K562 (cell line): ENCODE measurements around the gene NISCH.

Source experiments
- GATAD2A ChIP-seq: fragments of 450-650 bp; IDR thresholded peaks from 2 replicates; pipeline ENCODE4 v1.6.1; 2017
- MTF1 ChIP-seq: fragments of 250-450 bp; sonication (Bioruptor Pico); IDR thresholded peaks from 2 replicates; pipeline ENCODE4 v1.9.0; 2021; ENCODE audit warnings: moderate library complexity, mild to moderate bottlenecking, inconsistent platforms, borderline replicate concordance
- NFYB ChIP-seq: IDR thresholded peaks from 2 replicates; pipeline ENCODE4 v1.6.1; 2011; ENCODE audit warnings: mild to moderate bottlenecking, moderate library complexity; ENCODE audit not compliant: insufficient read length; ENCODE audit errors: extremely low read depth
- POLR2AphosphoS5 ChIP-seq: IDR thresholded peaks from 2 replicates; pipeline ENCODE4 v1.6.1; 2011; ENCODE audit warnings: mild to moderate bottlenecking, low read depth, low read length, moderate library complexity; ENCODE audit not compliant: control insufficient read depth, insufficient read depth
- ZNF274 ChIP-seq: IDR thresholded peaks from 2 replicates; pipeline ENCODE4 v1.6.1; 2011; ENCODE audit warnings: low read depth, mild to moderate bottlenecking, low read length, moderate library complexity, borderline replicate concordance
- TF ChIP-seq, protein P1 (sequence below): sonication (generic); formaldehyde crosslinking; IDR thresholded peaks from 2 replicates; pipeline ENCODE4 v1.8.1; 2023; ENCODE audit warnings: mild to moderate bottlenecking, missing genetic modification reagents
- TF ChIP-seq, protein P2 (sequence below), 2 experiments: fragments of 450-650 bp; IDR thresholded peaks; 2 replicates each; pipeline ENCODE4 v1.6.1; 2016; ENCODE audit warnings: mild to moderate bottlenecking in 2 of 2, borderline replicate concordance in 1 of 2, low read depth in 1 of 2, moderate library complexity in 1 of 2
- TF ChIP-seq, protein P3 (sequence below): sonication (generic); formaldehyde crosslinking; IDR thresholded peaks from 2 replicates; pipeline ENCODE4 v1.8.1; 2022; ENCODE audit warnings: missing genetic modification reagents

DNA sequence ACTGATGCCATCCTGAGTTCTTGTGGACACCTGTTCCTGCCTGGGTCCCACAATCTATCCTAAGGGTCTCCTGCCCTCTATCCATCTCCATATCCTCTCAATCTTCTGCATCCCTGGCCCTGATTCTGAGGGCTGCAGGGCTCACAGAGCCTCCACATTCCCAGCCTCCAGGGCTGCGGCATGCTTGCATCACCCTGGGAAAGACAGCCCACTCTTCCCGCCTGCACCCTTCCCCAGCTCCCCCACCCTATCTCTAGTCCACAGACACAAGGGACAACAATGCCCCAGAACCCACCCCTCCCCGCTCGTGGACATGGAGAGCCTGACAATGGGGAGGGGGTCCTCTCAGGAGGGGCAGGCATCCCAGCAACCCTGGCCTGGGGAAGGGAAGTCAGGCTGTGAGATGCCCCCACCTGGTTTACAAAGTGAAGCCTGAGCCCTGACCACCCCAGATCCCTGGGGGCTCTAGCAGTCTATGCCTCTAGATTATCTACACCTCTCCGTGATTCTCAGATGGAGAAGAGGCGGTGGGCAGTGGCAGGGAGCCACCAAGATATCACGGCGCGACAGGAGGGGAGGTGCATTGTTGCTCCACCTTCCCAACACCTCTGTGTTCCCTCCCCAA, 20.8 kb upstream of the NISCH start:
- TF ChIP-seq, protein P1, sequence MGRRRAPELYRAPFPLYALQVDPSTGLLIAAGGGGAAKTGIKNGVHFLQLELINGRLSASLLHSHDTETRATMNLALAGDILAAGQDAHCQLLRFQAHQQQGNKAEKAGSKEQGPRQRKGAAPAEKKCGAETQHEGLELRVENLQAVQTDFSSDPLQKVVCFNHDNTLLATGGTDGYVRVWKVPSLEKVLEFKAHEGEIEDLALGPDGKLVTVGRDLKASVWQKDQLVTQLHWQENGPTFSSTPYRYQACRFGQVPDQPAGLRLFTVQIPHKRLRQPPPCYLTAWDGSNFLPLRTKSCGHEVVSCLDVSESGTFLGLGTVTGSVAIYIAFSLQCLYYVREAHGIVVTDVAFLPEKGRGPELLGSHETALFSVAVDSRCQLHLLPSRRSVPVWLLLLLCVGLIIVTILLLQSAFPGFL: no peak
- TF ChIP-seq, protein P2, sequence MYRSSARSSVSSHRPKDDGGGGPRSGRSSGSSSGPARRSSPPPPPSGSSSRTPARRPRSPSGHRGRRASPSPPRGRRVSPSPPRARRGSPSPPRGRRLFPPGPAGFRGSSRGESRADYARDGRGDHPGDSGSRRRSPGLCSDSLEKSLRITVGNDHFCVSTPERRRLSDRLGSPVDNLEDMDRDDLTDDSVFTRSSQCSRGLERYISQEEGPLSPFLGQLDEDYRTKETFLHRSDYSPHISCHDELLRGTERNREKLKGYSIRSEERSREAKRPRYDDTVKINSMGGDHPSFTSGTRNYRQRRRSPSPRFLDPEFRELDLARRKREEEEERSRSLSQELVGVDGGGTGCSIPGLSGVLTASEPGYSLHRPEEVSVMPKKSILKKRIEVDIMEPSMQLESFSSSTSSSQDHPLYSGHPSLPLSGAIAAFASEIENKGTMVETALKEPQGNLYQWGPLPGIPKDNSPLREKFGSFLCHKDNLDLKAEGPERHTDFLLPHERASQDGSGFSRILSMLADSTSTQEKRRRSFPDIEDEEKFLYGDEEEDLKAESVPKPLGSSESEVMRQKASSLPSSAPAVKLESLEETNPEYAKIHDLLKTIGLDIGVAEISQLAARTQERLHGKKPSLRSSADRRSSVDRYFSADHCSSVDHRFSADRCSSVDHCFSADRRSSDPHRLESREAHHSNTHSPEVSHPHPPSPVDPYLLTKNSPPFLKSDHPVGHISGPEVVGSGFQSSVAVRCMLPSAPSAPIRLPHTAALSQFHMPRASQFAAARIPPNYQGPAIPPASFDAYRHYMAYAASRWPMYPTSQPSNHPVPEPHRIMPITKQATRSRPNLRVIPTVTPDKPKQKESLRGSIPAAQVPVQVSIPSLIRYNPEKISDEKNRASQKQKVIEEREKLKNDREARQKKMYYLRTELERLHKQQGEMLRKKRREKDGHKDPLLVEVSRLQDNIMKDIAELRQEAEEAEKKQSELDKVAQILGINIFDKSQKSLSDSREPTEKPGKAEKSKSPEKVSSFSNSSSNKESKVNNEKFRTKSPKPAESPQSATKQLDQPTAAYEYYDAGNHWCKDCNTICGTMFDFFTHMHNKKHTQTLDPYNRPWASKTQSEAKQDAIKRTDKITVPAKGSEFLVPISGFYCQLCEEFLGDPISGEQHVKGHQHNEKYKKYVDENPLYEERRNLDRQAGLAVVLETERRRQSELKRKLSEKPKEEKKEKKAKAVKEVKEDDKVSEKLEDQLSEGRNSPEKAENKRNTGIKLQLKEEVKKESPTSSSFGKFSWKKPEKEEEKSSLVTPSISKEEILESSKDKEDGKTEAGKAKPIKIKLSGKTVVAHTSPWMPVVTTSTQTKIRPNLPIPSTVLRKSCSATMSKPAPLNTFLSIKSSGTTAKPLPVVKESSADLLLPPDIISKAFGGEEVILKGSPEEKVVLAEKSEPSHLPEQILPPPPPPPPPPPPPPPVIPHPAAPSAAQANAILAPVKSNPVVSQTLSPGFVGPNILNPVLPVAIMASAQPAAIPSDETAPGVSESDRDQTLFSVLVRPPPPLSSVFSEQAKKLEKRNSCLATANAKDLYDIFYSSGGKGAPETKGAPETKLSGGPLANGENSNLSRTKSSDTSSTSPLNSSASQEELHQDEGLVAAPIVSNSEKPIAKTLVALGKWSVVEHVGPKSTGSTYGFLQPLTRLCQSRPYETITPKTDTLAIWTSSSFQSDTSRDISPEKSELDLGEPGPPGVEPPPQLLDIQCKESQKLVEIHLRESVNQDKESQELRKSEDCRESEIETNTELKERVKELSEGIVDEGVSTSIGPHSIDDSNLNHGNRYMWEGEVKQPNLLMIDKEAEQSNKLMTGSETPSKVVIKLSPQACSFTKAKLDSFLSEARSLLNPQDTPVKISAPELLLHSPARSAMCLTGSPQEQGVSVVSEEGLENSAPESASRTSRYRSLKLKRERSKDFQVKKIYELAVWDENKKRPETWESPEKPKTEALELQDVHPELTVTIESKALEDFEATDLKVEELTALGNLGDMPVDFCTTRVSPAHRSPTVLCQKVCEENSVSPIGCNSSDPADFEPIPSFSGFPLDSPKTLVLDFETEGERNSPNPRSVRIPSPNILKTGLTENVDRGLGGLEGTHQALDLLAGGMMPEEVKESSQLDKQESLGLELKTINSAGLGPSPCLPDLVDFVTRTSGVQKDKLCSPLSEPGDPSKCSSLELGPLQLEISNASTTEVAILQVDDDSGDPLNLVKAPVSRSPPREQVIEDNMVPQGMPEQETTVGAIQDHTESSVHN (IDR thresholded peaks at IDR 0.05; ENCODE audit: borderline replicate concordance in 1 of 2, low read depth in 1 of 2): no peak
- TF ChIP-seq GATAD2A (no peak), POLR2AphosphoS5 (no peak), NFYB (no peak), ZNF274 (no peak), MTF1 (CRISPR knock-in tag) (no peak)
- TF ChIP-seq, protein P3, sequence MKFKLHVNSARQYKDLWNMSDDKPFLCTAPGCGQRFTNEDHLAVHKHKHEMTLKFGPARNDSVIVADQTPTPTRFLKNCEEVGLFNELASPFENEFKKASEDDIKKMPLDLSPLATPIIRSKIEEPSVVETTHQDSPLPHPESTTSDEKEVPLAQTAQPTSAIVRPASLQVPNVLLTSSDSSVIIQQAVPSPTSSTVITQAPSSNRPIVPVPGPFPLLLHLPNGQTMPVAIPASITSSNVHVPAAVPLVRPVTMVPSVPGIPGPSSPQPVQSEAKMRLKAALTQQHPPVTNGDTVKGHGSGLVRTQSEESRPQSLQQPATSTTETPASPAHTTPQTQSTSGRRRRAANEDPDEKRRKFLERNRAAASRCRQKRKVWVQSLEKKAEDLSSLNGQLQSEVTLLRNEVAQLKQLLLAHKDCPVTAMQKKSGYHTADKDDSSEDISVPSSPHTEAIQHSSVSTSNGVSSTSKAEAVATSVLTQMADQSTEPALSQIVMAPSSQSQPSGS (CRISPR knock-in tag): no peak
